GM23248 (cell line): ENCODE data around the gene HHATL.

ENCODE experiments used
- EZH2 ChIP-seq: fragments of 200-600 bp; sonication (generic); IDR thresholded peaks from 2 replicates; pipeline ENCODE4 v1.6.1; 2018; ENCODE audit warnings: antibody characterized with exemption, mild to moderate bottlenecking; ENCODE audit not compliant: insufficient read depth, poor library complexity, severe bottlenecking
- EZH2phosphoT487 ChIP-seq: fragments of 200-600 bp; sonication (generic); IDR thresholded peaks from 2 replicates; pipeline ENCODE4 v1.6.1; 2018; ENCODE audit warnings: antibody characterized with exemption, moderate library complexity, mild to moderate bottlenecking, low read depth; ENCODE audit not compliant: insufficient read depth

DNA sequence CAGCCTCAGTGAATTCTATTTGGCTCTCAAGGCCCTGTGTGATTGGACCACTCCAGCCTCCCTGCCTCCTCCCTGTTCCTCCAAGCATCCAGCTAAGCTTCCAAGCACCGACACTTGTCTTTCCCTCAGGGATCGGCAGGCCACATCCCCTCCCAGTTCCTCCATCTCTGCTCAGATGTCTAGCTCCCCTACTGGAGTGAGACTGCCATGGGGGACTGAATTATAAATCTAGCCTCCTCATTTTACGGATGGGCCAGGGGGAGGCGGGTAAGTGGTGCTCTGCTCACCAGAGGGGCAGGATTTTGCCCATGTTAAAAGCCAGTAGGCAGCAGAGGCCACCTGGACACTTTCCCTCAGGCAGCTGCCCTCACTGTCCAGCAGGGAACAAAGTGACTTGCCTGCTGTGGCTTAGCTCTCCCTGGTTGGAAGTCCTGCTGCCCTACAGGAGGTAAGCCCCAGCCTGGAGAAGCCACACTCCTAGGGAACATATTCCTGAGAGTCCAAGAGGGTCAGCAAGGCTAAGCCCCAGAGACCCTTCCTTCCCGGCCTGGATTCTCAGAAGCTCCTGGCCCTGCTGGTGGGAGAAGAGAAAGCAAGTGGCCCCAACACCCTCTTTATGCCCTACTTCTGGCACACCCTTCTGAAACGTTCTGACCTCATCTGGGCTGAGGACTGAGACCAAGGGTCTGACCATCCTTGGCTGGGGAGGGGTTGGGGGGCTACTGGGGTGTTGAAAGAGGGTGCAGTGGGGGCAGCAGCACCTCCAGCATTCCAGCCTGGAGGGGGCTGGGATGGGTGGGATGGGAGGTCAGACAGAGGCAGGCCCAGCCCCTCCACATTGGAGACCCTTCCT, 9.1 kb upstream of the HHATL start:
- TF ChIP-seq EZH2 (no peak), EZH2phosphoT487 (no peak)
